Thymus (tissue), 11 donors: ENCODE measurements around the gene KRTAP10-3. TPM values are rescaled to one million over a fixed set of nuclear protein-coding genes. Genes with fewer than 3 reads are reported as not detected.
"Not testable (repeated sequence)": the region's sequence is repeated elsewhere in the genome, so short reads cannot be mapped to it uniquely, and the experiment has no call there.

Source experiments
- DNase-seq, 9 donors: peaks; one replicate each; pipeline ENCODE4 v3.0.0-alpha.2; 2013; ENCODE audit warnings: low spot score in 9 of 9, low read depth in 6 of 9, missing footprints in 1 of 9
- H3K27ac ChIP-seq, 2 donors: one replicate each; pipeline ENCODE4 v1.5.1; 2013; ENCODE audit warnings: control low read depth in 1 of 2, low read depth in 1 of 2, low read length in 1 of 2, mild to moderate bottlenecking in 1 of 2, moderate library complexity in 1 of 2
- H3K27me3 ChIP-seq, 2 donors: one replicate each; pipeline ENCODE4 v1.5.1; 2013; ENCODE audit warnings: low read length in 1 of 2; ENCODE audit not compliant: control insufficient read depth in 2 of 2, insufficient read depth in 1 of 2
- H3K36me3 ChIP-seq, 2 donors: one replicate each; pipeline ENCODE4 v1.5.1; 2013; ENCODE audit warnings: low read length in 1 of 2, mild to moderate bottlenecking in 1 of 2, moderate library complexity in 1 of 2; ENCODE audit not compliant: control insufficient read depth in 2 of 2, insufficient read depth in 2 of 2
- H3K4me1 ChIP-seq, 2 donors: one replicate each; pipeline ENCODE4 v1.5.1; 2013; ENCODE audit warnings: low read length in 2 of 2; ENCODE audit not compliant: control insufficient read depth in 2 of 2, insufficient read depth in 2 of 2
- H3K4me3 ChIP-seq, 2 donors: one replicate each; pipeline ENCODE4 v1.5.1; 2013; ENCODE audit warnings: low read length in 2 of 2, control low read depth in 1 of 2, mild to moderate bottlenecking in 1 of 2
- H3K9me3 ChIP-seq, 2 donors: one replicate each; pipeline ENCODE4 v1.5.1; 2013; ENCODE audit warnings: low read length in 1 of 2, mild to moderate bottlenecking in 1 of 2; ENCODE audit not compliant: control insufficient read depth in 2 of 2, insufficient read depth in 1 of 2
- WGBS: extraction: QIAGEN DNeasy Blood & Tissue Kit; methylation state at CpG from one replicate; pipeline ENCODE4 v1.1.7; 2013; 5-methylcytosine and 5-hydroxymethylcytosine counted together
- polyA plus RNA-seq: library from polyadenylated mRNA; stranded (reverse); fragments of 200-250 nt; gene quantifications from one replicate; pipeline ENCODE4 v1.2.3, GENCODE V29; 2013
- total RNA-seq: library from RNA; stranded (reverse); fragments of 120-200 nt; gene quantifications from one replicate; pipeline ENCODE4 v1.2.4, GENCODE V29; 2013
- donor health status: healthy.

The KRTAP10-3 gene
- total and polyA plus RNA-seq, 2 donors, result not detected

GRCh38 chr21:44599264-44600029, 40.9 kb upstream of the KRTAP10-3 start:
- WGBS, result 92% methylated on average over 8 of the region's 8 CpGs
- Histone ChIP-seq H3K4me1 (no peaks in the 10 kb centered on the region), H3K4me3 (no peak overlapping the region), H3K27me3 (no peaks in the 10 kb centered on the region), H3K27ac (no peak overlapping the region), H3K9me3 (peaks cover 0 to 2% of the 10 kb centered on the region in 2 donors), H3K36me3 (no peaks in the 10 kb centered on the region)
- no peak for DNase-seq

- peaks cover 0 to under 1% of the 10 kb centered on the region in 2 donors for H3K27me3 ChIP-seq
- peaks cover 0 to 2% of the 10 kb centered on the region in 2 donors for H3K4me1 ChIP-seq
- no peak overlapping the region for H3K4me3 ChIP-seq
- 86% methylated on average over 11 of the region's 11 CpGs for WGBS
- H3K27ac ChIP-seq, result no peak overlapping the region
- H3K9me3 ChIP-seq, result no peaks in the 10 kb centered on the region
- H3K36me3 ChIP-seq, result no peaks in the 10 kb centered on the region
- no peak for DNase-seq
Measured at GRCh38 chr21:44598061-44598460, 39.5 kb upstream of the KRTAP10-3 start.

- WGBS, result 88% methylated on average over 9 of the region's 9 CpGs
- Histone ChIP-seq H3K4me3 (no peak overlapping the region), H3K27me3 (peaks cover 0 to 6% of the 10 kb centered on the region in 2 donors), H3K4me1 (peaks cover 0 to 2% of the 10 kb centered on the region in 2 donors), H3K27ac (no peak overlapping the region), H3K9me3 (no peaks in the 10 kb centered on the region), H3K36me3 (no peaks in the 10 kb centered on the region)
- DNase-seq, result no peak
Measured at GRCh38 chr21:44596068-44596725, 37.6 kb upstream of the KRTAP10-3 start.

GRCh38 chr21:44595524-44595923, 36.9 kb upstream of the KRTAP10-3 start:
- no peak overlapping the region for H3K4me3 ChIP-seq
- H3K27ac ChIP-seq, result no peak overlapping the region
- no peak for DNase-seq
- H3K4me1 ChIP-seq, result peaks cover 0 to 2% of the 10 kb centered on the region in 2 donors
- H3K36me3 ChIP-seq, result no peaks in the 10 kb centered on the region
- 81% methylated on average over 6 of the region's 6 CpGs for WGBS
- peaks cover 0 to 6% of the 10 kb centered on the region in 2 donors for H3K27me3 ChIP-seq
- H3K9me3 ChIP-seq, result no peaks in the 10 kb centered on the region

- Histone ChIP-seq H3K27ac (no peak overlapping the region), H3K4me3 (no peak overlapping the region), H3K9me3 (no peaks in the 10 kb centered on the region), H3K36me3 (no peaks in the 10 kb centered on the region), H3K4me1 (peaks cover 0 to 2% of the 10 kb centered on the region in 2 donors), H3K27me3 (peaks cover 0 to 6% of the 10 kb centered on the region in 2 donors)
- no peak for DNase-seq
- 82% methylated on average over 12 of the region's 12 CpGs for WGBS
Measured at GRCh38 chr21:44594406-44594916, 35.9 kb upstream of the KRTAP10-3 start.

- peaks cover 0 to 2% of the 10 kb centered on the region in 2 donors for H3K4me1 ChIP-seq
- no peak for DNase-seq
- peaks cover 0 to 6% of the 10 kb centered on the region in 2 donors for H3K27me3 ChIP-seq
- no peak overlapping the region for H3K27ac ChIP-seq
- no peaks in the 10 kb centered on the region for H3K36me3 ChIP-seq
- WGBS, result 79% methylated on average over 20 of the region's 20 CpGs
- no peak overlapping the region for H3K4me3 ChIP-seq
- H3K9me3 ChIP-seq, result no peaks in the 10 kb centered on the region
Measured at GRCh38 chr21:44593598-44594405, 35.2 kb upstream of the KRTAP10-3 start.

- Histone ChIP-seq H3K9me3 (no peaks in the 10 kb centered on the region), H3K4me1 (peaks cover 0 to 2% of the 10 kb centered on the region in 2 donors), H3K36me3 (no peaks in the 10 kb centered on the region), H3K27me3 (peaks cover 0 to 6% of the 10 kb centered on the region in 2 donors), H3K4me3 (no peak within 1 kb of the TSS), H3K27ac (no peak within 1 kb of the TSS)
- WGBS, result 69% methylated on average over 33 of the region's 33 CpGs
- no peak for DNase-seq
Measured at GRCh38 chr21:44592446-44593311, 34.1 kb upstream of the KRTAP10-3 start, which contains the start of gene KRTAP10-6. TSS of gene KRTAP10-6 (minus strand) at chr21:44592505. CDS start at chr21:44592484, 21 bp downstream.

- 76% methylated on average over 4 of the region's 4 CpGs for whole genome bisulfite sequencing
- not testable (repeated sequence) for H3K27ac ChIP-seq, H3K27me3 ChIP-seq, H3K4me3 ChIP-seq, DNase-seq, H3K36me3 ChIP-seq, H3K4me1 ChIP-seq, H3K9me3 ChIP-seq
Measured at GRCh38 chr21:44591801-44592130, 33.2 kb upstream of the KRTAP10-3 start.
